Breast epithelium (tissue), 3 donors: ENCODE measurements around the gene HNRNPL.

Source experiments
- CTCF ChIP-seq, 3 donors: fragments of 450-650 bp; IDR thresholded peaks; one replicate each; pipeline ENCODE4 v1.5.1; 2016 to 2017; ENCODE audit warnings: antibody characterized with exemption in 3 of 3, mild to moderate bottlenecking in 3 of 3, moderate library complexity in 3 of 3
- POLR2A ChIP-seq: fragments of 450-650 bp; IDR thresholded peaks from one replicate; pipeline ENCODE4 v1.6.1; 2016; ENCODE audit warnings: antibody characterized with exemption, mild to moderate bottlenecking, moderate library complexity
- POLR2AphosphoS5 ChIP-seq, 3 donors: sonication (generic); formaldehyde crosslinking; IDR thresholded peaks; one replicate each; pipeline ENCODE4 v1.6.1; 2017; ENCODE audit warnings: antibody characterized with exemption in 3 of 3

DNA sequence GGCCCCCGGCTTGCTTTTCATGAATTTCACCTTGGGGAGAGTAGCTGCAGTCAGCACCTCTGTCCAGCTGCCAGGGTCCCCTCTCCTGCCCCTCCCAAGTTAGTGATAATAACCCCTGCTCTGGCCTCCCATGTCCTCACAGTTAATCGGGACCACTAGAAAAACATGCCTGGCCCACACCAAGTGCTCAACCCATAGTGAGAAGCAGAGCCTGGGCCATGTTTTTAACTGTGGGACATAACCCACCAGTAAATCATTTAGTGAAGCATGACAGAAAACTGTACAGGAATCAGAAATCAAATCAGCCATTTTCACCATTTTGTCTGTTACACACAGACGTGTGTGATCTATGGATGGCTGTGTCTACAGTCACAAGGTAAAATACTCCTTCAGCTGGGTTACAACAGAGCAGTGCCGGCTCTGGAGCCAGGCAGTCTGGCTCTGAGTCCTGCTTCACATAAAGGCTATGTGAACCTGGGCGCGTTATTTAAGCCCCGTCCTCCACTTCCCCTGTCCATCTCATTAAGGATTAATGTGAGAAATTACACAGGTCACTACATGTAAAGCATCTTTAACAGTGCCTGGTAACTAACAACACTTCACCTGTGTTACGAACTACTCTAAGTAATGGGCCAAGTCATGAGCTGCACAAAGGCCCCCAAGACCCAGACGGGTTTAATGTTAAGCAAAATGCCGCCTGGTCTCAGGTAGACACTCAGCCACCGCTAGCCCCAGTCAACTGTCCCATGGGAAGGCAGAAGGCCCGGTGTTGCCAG lies 10.6 kb downstream of the HNRNPL start:
- TF ChIP-seq CTCF (IDR thresholded peaks at IDR 0.05) (no peak), POLR2A (no peak), POLR2AphosphoS5 (IDR thresholded peaks at IDR 0.05) (no peak)
